COR-L47 (cell line): ENCODE measurements around the gene REM1.
"Not testable (repeated sequence)": the region's sequence is repeated elsewhere in the genome, so short reads cannot be mapped to it uniquely, and the experiment has no call there.

Source experiments
- DNase-seq: peaks from one replicate; lab custom pipeline; 2025; lab: John Stamatoyannopoulos, UW

REM1 gene, protein sequence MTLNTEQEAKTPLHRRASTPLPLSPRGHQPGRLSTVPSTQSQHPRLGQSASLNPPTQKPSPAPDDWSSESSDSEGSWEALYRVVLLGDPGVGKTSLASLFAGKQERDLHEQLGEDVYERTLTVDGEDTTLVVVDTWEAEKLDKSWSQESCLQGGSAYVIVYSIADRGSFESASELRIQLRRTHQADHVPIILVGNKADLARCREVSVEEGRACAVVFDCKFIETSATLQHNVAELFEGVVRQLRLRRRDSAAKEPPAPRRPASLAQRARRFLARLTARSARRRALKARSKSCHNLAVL

DNA sequence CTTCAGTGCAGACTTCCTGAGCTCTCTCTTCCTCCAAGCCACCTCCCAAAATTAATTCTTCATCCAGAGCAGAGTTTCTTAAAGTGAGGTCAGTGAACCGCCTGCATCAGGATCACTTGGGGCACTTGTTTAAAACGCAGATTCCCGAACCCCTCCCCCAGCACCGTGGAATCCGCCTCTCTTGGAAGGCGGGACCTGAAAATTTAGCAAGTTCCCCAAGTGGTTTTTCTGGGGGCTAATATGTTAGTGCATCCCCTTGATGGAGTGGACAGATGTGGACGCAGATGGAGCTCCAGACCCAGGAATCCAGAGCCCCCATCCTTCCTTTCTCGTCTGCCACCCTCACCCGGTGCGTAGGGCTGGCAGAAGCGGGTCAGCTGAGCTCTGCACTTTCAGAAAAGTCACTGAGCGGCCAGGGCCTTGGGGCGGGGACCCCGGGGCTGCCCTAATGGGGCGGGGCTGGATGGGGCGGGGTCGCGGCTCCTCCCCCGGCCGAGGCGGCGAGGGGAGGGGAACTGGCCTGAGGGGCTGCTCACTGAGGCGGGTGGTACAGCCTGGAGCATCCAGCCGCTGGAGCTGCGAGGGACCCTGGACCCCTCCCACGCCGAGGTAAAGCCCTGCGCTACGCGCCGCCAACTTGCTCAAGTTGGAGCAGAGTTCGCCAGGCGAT is at the start of gene REM1, which contains the start of gene DEFB124:
Gene REM1, plus strand, starts transcription at position 531 of the 670 bp plus-strand sequence. CDS start 1,158 bp downstream, outside the sequence.
Gene DEFB124, minus strand, starts transcription at position 370 of the 670 bp plus-strand sequence. CDS start 2,114 bp downstream, outside the sequence.
- DNase-seq, result no peak

DNA sequence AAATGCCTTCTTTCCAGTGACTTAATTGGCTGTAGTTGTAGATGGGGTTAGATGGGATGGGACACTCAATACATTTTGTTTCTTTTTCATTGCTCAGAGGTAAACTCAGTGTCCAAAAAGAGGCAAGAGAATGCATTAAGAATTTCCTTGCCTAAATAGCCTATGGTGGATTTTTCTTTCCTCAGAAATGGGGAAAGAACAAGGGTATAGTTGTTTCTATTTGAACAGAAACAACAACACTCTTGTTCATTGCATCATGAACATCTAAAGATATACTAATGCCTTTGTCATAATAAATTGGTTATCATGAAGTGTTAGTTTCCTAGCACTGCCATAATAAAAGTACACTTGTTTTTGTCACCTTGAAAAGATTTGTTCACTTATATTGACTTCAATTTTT is 49.3 kb upstream of the REM1 start:
- no peak for DNase-seq

DNA sequence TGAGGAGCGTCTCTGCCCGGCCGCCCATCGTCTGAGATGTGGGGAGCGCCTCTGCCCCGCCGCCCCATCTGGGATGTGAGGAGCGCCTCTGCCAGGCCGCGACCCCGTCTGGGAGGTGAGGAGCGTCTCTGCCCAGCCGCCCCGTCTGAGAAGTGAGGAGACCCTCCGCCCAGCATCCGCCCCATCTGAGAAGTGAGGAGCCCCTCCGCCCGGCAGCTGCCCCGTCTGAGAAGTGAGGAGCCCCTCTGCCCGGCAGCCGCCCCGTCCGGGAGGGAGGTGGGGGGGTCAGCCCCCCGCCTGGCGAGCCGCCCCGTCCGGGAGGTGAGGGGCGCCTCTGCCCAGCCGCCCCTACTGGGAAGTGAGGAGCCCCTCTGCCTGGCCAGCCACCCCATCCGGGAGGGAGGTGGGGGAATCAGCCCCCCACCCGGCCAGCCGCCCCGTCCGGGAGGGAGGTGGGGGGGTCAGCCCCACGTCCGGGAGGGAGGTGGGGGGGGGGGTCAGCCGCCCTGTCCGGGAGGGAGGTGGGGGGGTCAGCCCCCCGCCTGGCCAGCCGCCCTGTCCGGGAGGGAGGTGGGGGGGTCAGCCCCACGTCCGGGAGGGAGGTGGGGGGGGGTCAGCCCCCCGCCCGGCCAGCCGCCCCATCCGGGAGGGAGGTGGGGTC is 48.1 kb upstream of the REM1 start:
- not testable (repeated sequence) for DNase-seq

DNA sequence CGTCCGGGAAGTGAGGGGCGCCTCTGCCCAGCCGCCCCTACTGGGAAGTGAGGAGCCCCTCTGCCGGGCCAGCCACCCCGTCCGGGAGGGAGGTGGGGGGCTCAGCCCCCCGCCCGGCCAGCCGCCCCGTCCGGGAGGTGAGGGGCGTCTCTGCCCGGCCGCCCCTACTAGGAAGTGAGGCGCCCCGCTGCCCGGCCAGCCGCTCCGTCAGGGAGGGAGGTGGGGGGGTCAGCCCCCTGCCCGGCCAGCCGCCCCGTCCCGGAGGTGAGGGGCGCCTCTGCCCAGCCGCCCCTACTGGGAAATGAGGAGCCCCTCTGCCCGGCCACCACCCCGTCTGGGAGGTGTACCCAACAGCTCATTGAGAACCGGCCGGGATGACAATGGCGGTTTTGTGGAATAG is 47.5 kb upstream of the REM1 start:
- not testable (repeated sequence) for DNase-seq

DNA sequence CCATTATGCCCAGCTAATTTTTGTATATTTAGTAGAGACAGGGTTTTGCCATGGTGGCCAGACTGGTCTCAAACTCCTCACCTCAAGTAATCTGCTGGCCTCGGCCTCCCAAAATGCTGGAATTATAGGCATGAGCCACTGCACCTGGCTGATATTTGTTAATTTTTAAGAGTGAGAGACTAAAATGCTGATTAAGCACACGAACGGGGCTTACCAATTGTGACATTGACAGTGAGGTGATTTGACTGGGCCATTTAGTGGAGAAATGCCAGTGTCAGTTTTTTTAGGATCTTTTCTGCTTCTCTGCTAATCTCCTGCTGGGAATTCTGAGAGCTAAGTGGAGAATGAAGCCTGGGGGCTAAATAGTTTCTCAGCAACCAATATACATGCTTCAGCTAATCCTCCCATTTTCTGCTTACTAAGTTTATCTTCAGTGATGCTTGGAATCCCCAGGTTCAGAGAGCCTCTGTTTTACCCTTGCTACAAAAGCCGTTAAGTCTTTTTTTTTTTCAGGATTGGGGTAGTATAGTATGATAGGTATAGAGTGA is 44.4 kb upstream of the REM1 start:
- no peak for DNase-seq

DNA sequence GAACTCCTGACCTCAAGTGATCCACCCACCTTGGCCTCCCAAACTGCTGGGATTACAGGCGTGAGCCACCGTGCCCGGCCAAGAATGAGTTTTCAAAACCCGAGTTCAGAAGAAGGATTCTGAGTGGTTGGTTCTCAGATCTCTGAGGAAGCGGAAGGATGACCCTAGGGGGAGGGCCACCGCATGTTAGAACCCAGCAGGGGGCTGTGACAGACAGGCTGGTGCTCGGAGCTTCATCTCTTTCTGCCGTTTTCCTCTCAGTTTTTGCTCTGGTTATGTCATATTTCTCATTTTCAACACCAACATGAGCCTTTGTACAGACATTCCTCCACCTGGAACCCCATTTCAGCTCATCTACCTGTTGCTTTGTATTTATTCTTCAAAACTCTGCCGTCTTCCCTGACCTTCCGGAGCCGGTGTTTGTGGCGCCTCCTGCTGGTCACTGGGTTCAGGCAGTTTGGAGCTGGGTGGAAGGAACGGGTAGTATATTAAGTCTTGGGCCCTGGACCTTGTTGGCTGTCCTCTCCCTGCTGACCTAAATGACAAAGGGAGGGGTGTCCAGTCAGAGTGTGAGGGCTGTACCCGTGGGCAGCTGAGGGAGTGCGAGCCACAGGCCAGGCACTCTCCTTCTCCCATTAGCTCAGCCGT is 35.0 kb upstream of the REM1 start, which contains the start of gene DEFB123:
Gene DEFB123, plus strand, starts transcription at position 621 of the 648 bp plus-strand sequence. CDS start 67 bp downstream, outside the sequence.
- no peak for DNase-seq

DNA sequence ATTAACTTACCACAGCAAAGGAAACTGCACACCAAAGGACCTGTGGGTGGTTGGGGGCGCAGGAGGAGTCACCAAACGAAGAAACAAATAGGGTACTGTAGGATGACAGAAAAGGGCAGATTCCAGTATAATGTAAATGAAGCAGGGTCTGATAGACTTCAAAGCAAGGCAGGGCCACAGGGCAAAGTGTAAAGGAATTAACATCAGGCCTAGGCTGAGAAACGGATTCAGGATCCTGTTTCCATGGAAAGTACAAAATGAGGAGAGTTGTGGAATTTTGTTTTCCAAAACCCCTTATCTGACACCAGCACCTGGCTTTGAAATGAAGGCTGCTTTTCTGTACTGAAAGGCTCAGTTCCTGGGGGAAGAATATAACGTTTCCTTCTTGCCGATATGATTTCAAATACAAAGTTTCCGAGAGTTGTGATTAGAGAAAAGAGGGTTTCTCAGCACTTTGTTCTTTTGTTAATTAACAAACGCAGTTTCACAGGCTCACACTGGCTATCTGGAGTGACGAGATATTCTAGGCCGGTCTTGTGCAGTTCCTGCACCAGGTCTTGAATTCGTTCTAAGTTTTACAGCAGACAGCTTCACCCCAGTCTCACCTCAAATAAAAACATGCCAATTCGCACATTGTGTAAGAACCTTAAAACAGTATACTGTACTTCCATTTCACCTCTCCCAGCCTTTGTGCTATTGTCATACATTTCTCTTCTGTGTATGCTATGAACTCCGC is 28.8 kb upstream of the REM1 start:
- DNase-seq, result no peak

DNA sequence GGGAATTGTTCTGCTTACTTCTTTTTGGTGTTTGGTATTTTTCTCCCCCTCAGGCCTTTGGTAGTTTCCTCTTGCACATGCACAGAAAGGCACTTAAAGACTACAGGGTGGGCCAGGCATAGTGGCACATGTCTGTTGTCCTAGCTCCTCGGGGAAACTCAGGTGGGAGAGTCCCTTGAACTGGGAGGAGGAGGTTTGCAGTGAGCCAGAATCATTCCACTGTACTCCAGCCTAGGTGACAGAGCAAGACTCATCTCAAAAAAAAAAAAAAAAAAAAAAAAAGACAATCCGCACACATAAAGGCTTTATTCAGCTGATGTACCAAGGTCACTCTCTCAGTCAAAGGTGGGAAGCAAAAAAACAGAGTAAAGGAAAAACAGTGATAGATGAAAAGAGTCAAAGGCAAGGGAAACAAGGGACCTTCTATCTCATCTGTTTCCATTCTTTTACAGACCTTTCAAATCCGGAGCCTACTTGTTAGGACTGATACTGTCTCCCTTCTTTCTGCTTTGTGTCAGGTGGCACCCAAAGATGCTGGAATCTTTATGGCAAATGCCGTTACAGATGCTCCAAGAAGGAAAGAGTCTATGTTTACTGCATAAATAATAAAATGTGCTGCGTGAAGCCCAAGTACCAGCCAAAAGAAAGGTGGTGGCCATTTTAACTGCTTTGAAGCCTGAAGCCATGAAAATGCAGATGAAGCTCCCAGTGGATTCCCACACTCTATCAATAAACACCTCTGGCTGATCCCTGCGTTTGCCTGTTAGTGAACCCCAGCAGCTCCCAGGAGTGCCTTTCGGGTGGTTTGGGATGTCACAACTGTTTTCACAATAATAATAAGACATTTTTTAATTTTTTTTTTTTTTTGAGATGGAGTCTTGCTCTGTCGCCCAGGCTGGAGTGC is 25.3 kb upstream of the REM1 start:
- DNase-seq, result no peak

DNA sequence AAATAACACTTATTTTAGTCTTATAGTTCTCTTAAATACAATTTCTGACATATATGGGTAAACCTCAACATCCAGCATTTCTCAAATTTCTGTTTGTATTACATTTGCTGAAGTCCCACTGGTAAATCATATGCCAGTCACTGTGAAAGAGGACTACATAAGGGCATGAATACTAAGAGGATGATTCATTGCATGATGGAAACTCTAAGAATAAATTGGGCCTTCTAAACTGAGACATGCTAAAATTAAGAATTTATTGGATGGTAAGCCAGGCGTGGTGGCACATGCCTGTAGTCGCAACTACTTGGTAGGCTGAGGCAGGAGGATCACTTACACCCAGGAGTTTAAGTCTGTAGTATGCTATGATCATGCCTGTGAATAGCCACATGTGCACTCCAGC is 22.5 kb upstream of the REM1 start:
- no peak for DNase-seq

DNA sequence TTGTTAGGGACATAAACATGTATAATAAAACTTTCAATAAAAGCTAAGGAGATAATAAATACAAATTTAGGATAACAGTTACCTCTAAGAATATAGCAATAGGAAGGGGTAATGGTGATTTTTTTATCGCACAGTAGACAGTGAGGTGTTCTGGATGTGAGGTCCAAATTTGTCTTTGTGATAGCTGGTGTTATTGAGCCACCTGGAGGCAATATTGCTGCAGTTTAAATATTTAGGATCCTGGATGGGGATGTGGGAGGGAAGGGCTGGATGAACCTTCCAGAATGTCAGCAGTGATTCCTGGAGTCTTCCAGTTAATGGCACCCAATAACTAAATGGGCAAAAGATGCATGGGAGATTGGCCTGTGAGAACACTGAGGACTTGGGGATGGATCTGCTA is 20.7 kb upstream of the REM1 start:
- no peak for DNase-seq

DNA sequence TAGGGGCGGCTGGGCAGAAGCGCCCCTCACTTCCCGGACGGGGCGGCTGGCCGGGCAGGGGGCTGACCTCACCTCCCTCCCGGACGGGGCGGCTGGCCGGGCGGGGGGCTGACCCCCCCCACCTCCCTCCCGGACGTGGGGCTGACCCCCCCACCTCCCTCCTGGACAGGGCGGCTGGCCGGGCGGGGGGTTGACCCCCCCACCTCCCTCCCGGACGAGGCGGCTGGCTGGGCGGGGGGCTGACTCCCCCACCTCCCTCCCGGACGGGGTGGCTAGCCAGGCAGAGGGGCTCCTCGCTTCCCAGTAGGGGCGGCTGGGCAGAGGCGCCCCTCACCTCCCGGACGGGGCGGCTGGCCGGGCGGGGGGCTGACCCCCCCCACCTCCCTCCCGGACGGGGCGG is 4.1 kb upstream of the REM1 start:
- not testable (repeated sequence) for DNase-seq

DNA sequence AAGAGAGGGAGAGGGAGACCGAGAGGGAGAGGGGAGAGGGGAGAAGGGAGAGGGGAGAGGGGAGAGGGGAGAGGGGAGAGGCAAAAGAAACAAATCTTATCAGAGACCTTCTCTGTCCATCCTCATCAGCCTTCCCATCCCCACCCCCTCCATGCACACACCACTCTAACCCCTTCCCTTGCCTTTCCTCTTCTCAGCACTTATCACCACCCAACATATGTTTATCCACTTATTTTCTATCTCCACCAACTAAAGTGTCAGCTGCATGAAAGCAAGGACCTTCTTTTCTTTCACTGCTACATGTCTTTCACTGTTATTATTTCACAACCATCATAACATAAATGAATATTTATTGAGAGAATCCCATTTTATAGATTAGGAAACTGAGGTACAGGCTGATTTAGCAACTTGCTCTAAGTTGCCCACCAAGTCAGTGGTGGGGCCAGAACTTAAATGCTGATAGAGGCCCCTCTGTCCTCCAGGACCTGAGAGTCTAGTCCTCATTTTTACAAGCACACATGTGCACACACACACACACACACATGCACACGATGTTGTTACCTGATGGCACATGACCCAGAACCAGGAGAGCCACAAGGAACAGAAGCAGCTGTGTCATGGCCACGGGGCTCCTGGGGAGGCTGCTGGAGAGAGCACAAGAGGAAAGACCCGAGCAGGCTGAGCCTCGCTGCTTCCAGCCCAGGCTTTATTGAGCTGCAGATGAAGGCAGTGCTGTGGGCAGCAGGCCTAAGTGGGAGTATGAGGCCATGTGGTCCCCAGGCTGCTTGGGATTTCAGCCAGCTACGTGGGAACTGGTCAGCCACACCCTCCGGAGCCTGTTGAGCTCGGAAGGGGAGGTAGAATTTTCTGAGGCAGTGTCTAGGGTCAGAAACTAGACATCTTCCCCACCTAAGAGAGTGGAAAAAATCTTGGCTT is 2.4 kb upstream of the REM1 start:
- DNase-seq, result no peak

DNA sequence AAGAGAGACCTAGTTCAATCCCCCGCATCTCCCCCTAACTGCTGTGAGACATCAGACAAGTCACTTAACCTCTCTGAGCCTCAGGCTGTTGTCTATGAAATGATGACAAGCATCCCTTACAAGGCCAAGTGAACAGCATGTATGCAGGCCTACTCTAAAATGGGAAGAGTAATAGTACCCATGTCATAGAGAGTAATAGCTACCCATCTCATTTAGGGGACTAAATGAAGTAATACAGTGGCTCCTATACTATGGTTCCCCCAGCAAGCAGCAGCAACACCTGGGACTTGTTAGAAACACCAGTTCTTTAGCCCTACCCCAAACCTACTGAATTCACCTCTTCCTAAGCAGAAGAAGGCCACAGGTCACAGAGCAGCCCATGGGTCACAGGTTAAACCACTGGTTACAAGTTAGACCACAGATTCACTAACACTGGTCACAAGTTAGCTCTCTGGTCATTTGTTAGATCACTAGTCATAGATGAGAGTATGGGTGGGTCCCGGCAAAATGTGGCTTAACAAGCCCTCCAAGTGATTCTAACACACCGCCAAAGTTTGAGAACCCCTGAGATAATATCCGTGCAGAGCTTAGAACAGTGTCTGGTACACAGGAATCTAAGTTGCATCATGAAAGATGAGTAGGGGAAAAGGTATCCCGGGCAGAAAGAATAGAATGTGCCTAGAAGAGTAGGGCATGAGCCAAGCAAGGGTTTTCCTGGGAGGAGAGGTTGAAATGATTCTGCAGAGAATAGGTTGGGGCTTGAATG is 1.6 kb upstream of the REM1 start:
- DNase-seq, result no peak

DNA sequence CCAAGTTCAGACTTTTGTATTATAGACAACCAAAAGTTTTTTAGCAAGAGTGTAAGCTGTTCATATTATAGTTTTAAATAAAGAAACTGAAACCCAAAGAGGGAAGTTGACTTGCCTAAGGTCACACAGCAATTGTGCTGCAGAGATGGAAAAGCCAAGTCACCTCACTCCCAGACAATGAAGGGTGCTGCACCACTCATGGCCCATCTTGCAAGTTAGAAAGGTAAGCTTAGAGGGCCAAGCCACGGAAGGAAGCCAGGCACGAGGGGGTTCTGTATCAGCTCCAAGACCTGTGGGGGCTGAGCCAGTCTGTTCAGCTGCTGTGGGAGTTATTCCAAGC is 1.0 kb upstream of the REM1 start:
- no peak for DNase-seq

DNA sequence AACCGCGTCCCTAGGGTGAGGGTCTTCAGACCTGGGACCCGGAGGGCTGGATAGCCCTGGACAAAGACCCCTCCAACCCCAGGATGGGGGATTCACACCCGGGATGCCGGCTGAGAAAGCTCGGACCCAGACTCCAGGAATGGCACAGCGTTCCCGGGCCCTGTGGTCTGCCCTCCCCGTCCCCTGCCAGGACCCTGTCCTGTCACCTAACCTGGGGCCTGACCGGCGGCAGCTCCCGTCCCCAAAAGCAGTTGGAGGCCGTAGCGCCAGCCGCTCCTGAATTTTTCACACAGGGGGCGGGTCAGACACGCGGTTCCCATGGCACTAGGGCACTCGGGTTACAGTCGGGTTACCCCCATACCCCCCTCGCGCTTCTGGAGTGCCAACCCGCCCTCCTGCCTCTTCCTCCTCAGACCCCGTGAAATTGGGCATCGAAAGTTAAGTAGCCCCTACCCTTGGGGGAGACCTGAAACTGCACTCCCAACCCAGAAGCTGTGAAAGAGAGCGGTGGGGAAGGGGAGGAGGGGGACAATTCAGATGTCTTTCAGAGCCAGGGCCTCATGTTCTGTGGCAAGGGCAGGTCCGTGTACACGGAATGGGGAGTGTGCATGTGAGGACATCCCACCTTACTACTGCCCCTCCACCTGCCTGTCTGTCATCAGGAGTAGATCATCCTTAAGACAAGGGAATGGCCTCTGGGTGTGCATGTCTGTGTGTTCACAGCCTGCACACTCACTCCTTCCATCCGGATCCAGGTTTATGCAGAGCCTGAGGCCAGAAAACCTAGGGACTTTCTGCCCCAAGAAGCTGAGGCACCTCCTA is 595 bp downstream of the REM1 start:
- no peak for DNase-seq

DNA sequence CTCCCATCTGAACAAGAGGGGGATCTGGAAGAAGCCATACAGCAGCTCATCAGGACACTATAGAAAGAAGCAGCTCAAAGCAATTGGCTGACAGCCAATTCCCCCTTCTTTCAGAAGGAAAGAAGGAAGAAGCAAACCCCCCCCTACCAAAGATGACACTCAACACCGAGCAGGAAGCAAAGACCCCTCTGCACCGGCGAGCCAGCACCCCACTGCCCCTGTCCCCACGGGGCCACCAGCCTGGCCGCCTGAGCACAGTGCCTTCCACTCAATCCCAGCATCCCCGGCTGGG is 1.2 kb downstream of the REM1 start:
- no peak for DNase-seq

DNA sequence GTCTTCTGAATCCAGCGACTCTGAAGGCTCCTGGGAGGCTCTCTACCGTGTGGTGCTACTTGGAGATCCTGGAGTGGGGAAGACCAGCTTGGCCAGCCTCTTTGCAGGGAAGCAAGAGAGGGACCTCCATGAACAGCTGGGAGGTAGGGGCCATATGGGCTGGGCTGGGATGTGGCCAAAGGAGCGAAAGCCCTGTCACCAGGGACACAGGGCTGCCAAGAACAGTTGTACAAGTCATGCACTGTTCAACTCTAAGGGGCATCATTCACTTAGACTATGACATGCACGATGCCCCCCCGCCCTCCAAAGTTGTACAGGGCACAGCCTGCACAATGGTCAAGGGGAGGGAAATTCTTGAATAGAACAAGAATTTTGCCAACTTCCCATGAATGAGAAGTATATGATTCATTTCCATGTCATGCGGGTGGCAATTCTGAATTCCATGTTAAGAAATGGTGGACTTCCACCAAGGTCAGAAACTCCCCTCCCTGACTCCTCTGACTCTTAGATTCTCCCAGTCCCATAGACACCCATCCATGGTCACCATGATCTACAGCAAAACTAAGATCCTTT is 1.6 kb downstream of the REM1 start:
- DNase-seq, result no peak

DNA sequence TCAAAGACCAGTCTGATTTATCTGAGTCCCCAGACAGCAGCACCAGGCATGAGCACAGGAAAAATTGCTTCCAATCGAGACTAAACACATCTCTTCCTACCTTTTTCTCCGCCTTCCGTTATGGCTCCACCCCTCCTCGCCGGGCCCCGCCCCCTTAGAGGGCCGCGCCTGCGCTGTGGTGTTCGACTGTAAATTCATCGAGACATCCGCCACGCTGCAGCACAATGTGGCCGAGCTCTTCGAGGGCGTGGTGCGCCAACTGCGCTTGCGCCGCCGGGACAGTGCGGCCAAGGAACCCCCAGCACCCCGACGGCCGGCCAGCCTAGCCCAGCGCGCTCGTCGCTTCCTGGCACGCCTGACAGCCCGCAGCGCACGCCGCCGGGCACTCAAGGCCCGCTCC is 8.9 kb downstream of the REM1 start:
- no peak for DNase-seq
